Mammary epithelial cell (primary cell): ENCODE measurements around the gene ZW10.
"Not testable (repeated sequence)": the region's sequence is repeated elsewhere in the genome, so short reads cannot be mapped to it uniquely, and the experiment has no call there.

Experiments
- CTCF ChIP-seq, 2 donors: IDR thresholded peaks in 1 of 2; conservative IDR thresholded peaks in 1 of 2; 2 replicates each; pipeline ENCODE4 v1.5.1; 2011 to 2012; ENCODE audit warnings: inconsistent platforms in 2 of 2, low read length in 2 of 2, mild to moderate bottlenecking in 2 of 2, control low read depth in 1 of 2, low read depth in 1 of 2; ENCODE audit not compliant: insufficient read depth in 1 of 2; ENCODE audit errors: extremely low read depth in 1 of 2
- EZH2 ChIP-seq: IDR thresholded peaks from 2 replicates; pipeline ENCODE4 v1.6.1; 2012; ENCODE audit warnings: low read length, inconsistent platforms, borderline replicate concordance

GRCh38 chr11:113789016-113789415, 15.5 kb upstream of the ZW10 start:
- TF ChIP-seq EZH2; CTCF (conservative IDR thresholded peaks at IDR 0.05 in 1 of 2, IDR thresholded peaks at IDR 0.05 in 1 of 2; ENCODE audit: extremely low read depth in 1 of 2, insufficient read depth in 1 of 2, low read depth in 1 of 2, low read length in 2 of 2): not testable (repeated sequence)
